Skeletal muscle tissue (tissue), 4 donors: Measurements from ENCODE around the gene PCMT1. TPM values are rescaled to one million over a fixed set of nuclear protein-coding genes. Genes with fewer than 3 reads are reported as not detected.
A peak's percentile ranks its signal among the peaks of the same experiment; 100 is the strongest.
"Not testable (repeated sequence)": the region's sequence is repeated elsewhere in the genome, so short reads cannot be mapped to it uniquely, and the experiment has no call there.

Experiments
- H3K27ac ChIP-seq: one replicate; pipeline ENCODE4 v1.7.0; 2013; ENCODE audit warnings: mild to moderate bottlenecking, low read depth, low read length, inconsistent platforms
- H3K27me3 ChIP-seq, 3 donors: one replicate each; pipeline ENCODE4 v1.7.0; 2013; ENCODE audit warnings: low read length in 3 of 3; ENCODE audit not compliant: control insufficient read depth in 3 of 3, insufficient read depth in 3 of 3
- H3K36me3 ChIP-seq, 3 donors: one replicate each; pipeline ENCODE4 v1.7.0; 2013; ENCODE audit warnings: low read length in 3 of 3; ENCODE audit not compliant: control insufficient read depth in 3 of 3, insufficient read depth in 3 of 3
- H3K4me1 ChIP-seq, 3 donors: one replicate each; pipeline ENCODE4 v1.7.0; 2013; ENCODE audit warnings: low read length in 3 of 3, mild to moderate bottlenecking in 3 of 3; ENCODE audit not compliant: control insufficient read depth in 3 of 3, insufficient read depth in 3 of 3
- H3K4me3 ChIP-seq, 3 donors: one replicate each; pipeline ENCODE4 v1.7.0; 2013; ENCODE audit warnings: low read length in 3 of 3
- H3K9ac ChIP-seq, 3 donors: one replicate each; pipeline ENCODE4 v1.7.0; 2013; ENCODE audit warnings: low read length in 3 of 3, mild to moderate bottlenecking in 3 of 3, moderate library complexity in 2 of 3, low read depth in 1 of 3
- H3K9me3 ChIP-seq, 3 donors: one replicate each; pipeline ENCODE4 v1.7.0; 2013; ENCODE audit warnings: low read length in 3 of 3; ENCODE audit not compliant: control insufficient read depth in 3 of 3
- total RNA-seq: library from RNA; depleted of rRNA; stranded (reverse); fragments of >200 nt; gene quantifications from one replicate; pipeline ENCODE4 v1.2.3, GENCODE V29; 2014
- donor health status: Osteomylitis.

Gene PCMT1
- total RNA-seq, 1 donor from 2014 or later = 63.7 TPM

DNA sequence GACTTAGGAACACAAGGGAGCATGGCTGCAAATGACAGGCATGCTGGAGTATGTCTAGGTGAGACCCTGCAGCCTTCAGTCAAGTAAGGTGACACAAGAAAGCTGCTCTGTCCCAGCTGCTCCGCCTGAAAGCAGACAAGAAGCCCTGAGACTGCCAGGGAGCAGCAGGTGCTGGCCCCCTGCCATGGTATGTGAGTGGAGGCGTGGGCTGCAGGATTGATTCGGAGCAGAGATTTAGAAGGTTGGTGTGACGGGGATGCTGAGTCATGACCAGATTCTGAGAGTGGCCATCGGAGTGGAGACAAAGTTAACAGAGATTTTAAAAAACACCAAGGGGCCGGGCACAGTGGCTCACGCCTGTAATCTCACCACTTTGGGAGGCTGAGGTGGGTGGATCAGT is 96.8 kb downstream of the PCMT1 start:
- peak overlapping the region; percentile 29 for H3K27ac ChIP-seq
- H3K4me3 ChIP-seq = no peak overlapping the region
- H3K9ac ChIP-seq = peak overlapping the region in 2 of 3 donors; percentile 24 to 68
- no peaks in the 10 kb centered on the region for H3K27me3 ChIP-seq
- H3K4me1 ChIP-seq = peaks cover 16 to 29% (median 23%) of the 10 kb centered on the region in 3 donors
- H3K36me3 ChIP-seq = peaks cover 2 to 14% (median 5%) of the 10 kb centered on the region in 3 donors
- H3K9me3 ChIP-seq = no peaks in the 10 kb centered on the region

DNA sequence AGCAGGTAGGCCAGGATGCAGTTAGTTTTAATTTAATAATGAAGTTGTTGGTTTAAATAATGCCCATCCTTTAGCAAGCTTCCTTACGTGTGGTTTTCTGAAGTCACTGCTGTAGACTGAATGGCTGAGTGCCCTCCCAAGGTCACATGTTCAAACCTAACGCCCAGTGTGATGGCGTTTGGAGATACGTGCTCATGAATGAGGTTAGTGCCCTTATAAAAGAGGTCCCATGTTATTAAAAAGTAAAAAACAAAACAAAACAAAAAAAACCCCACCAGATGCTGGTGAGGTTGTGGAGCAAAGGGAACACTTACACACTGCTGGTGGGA is 98.4 kb downstream of the PCMT1 start:
- Histone ChIP-seq H3K9me3 (no peaks in the 10 kb centered on the region), H3K27ac (peak overlapping the region; percentile 54), H3K27me3 (no peaks in the 10 kb centered on the region), H3K36me3 (peaks cover under 1 to 10% (median 2%) of the 10 kb centered on the region in 3 donors), H3K9ac (no peak overlapping the region), H3K4me3 (no peak overlapping the region), H3K4me1 (peaks cover 22 to 40% (median 27%) of the 10 kb centered on the region in 3 donors)

DNA sequence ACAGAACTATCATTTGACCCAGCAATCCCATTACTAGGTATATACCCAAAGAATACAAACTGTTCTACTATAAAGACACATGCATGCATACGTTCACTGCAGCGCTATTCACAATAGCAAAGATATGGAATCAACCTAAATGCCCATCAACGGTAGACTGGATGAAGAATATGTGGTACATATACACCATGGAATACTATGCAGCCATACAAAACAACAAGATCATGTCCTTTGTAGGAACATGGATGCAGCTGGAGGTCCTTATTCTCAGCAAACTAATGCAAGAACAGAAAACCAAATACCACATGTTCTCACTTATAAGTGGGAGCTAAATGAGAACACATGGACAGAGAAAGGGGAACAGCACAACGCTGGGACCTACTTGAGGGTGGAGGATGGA is 98.8 kb downstream of the PCMT1 start:
- H3K4me1 ChIP-seq = peaks cover 22 to 40% (median 23%) of the 10 kb centered on the region in 3 donors
- not testable (repeated sequence) for H3K9ac ChIP-seq, H3K27me3 ChIP-seq, H3K36me3 ChIP-seq, H3K4me3 ChIP-seq, H3K27ac ChIP-seq, H3K9me3 ChIP-seq

DNA sequence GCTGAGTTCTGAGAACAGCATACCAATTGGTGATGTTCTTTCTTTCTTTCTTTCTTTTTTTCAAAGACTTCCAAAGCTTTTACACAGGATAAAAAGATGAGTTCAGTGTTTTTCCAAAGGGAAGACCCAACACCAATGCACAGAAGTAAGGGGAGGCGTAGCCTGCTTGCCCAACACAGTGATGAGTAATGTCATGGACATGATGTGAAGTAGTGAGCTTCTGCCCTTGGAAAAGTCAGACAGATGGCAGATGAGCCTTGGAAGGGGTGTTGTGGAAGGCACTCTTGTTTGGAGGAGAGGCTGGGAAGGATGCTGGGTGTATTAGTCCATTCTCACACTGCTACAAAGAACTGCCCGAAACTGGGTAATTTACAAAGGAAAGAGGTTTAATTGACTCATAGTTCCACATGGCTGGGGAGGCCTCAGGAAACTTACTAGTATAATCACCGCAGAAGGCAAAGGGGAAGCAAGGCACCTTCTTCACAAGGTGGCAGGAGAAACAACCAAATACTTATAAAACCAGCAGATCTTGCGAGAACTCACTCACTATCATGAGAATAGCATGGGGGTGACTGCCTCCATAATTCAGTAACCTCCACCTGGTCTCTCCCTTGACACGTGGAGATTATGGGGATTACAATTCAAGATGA is 102.0 kb downstream of the PCMT1 start:
- peak overlapping the region in 1 of 3 donors; percentile 12 for H3K9ac ChIP-seq
- no peak overlapping the region for H3K4me3 ChIP-seq
- H3K27ac ChIP-seq = peak overlapping the region; percentile 64
- peaks cover 0 to 10% (median 0%) of the 10 kb centered on the region in 3 donors for H3K36me3 ChIP-seq
- no peaks in the 10 kb centered on the region for H3K9me3 ChIP-seq
- no peaks in the 10 kb centered on the region for H3K27me3 ChIP-seq
- H3K4me1 ChIP-seq = peaks cover 10 to 27% (median 12%) of the 10 kb centered on the region in 3 donors

DNA sequence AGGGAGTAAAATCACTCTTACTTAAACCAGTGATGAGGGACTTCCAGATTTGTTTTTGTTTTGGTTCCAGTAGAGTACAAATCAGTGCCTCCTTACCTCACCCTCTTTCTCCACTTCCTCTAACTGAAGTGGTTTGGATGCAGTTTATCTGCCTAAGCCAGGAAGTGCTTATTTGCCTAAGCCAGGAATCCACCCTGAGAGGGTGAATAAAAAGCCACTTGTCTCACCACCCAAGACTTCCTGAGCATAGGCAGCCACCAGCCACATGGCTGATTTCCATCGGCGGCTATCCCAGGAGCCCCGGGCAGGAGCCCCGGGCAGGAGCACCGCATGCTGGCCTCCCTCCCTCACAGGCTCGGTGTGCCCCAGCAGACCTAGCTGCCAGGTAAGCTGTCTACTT is 102.6 kb downstream of the PCMT1 start:
- Histone ChIP-seq H3K9me3 (no peaks in the 10 kb centered on the region), H3K27ac (peak overlapping the region; percentile 64), H3K9ac (peak overlapping the region in 1 of 3 donors; percentile 12), H3K4me3 (peak overlapping the region in 1 of 3 donors; percentile 7), H3K27me3 (no peaks in the 10 kb centered on the region), H3K4me1 (peaks cover 6 to 30% (median 9%) of the 10 kb centered on the region in 3 donors), H3K36me3 (peaks cover 0 to 10% (median 0%) of the 10 kb centered on the region in 3 donors)

DNA sequence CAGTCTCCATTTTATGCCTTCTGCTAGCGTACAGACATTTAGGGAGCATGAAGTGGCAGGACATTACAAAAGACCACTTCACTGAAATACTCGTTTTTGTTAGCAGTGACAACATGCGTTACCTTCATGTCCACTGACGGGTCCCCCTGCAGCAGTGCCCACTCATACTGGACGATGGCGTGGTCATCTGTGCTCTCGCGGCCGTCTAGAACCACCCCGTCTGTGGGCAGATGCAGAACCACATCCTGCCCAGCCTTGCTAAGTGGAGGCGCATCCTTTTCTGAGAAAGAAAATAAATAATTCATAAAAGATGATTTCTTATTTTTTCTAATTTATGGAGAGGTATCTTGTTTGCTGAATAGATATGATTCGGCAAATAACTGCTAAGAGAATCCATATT is 103.3 kb downstream of the PCMT1 start:
- peaks cover 4 to 25% (median 6%) of the 10 kb centered on the region in 3 donors for H3K4me1 ChIP-seq
- no peak overlapping the region for H3K4me3 ChIP-seq
- no peaks in the 10 kb centered on the region for H3K27me3 ChIP-seq
- no peak overlapping the region for H3K9ac ChIP-seq
- H3K9me3 ChIP-seq = no peaks in the 10 kb centered on the region
- peaks cover 0 to 10% (median 0%) of the 10 kb centered on the region in 3 donors for H3K36me3 ChIP-seq
- H3K27ac ChIP-seq = peak overlapping the region; percentile 64

DNA sequence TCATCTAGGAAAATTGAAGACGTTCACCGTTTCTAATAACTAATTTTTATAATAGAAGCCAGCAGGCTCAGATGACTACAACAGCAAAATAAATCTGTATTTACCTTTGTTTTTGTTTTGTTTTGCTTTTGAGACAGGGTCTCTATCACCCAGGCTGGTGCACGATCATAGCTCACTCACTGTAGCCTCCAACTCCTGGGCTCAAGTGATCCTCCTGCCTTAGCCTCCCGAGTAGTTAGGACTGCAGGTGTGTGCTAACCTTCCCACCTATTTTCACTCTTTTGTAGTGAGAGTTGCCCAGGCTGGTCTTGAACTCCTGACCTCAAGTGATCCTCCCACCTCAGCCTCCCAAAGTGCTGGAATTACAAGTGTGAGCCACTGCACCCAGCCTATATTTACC is 104.5 kb downstream of the PCMT1 start:
- H3K4me1 ChIP-seq = peaks cover 4 to 24% (median 6%) of the 10 kb centered on the region in 3 donors
- H3K9ac ChIP-seq, H3K27ac ChIP-seq, H3K9me3 ChIP-seq, H3K27me3 ChIP-seq, H3K4me3 ChIP-seq, H3K36me3 ChIP-seq: not testable (repeated sequence)

DNA sequence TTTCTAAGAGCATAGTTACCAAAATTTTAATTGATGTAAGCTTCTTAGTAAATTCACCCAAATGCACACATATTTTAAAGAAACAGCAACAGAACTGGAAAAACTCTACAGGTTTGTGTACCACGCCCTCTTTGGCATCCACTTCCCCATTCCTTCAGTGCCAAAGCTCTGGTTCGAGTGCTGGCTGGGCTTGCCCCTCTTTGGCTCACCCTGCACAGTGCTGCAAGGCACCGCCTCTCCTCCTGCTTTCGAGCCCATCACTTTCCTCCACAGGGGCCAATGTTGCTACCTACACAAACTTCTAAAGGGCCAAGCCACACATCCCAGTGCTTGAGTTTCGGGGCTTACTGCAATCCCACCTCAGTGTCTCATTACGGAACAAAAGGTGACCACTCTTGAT is 105.0 kb downstream of the PCMT1 start:
- Histone ChIP-seq H3K4me3 (no peak overlapping the region), H3K27me3 (no peaks in the 10 kb centered on the region), H3K27ac (no peak overlapping the region), H3K36me3 (peaks cover 0 to 10% (median 0%) of the 10 kb centered on the region in 3 donors), H3K4me1 (peaks cover 6 to 24% (median 7%) of the 10 kb centered on the region in 3 donors), H3K9me3 (no peaks in the 10 kb centered on the region), H3K9ac (no peak overlapping the region)

DNA sequence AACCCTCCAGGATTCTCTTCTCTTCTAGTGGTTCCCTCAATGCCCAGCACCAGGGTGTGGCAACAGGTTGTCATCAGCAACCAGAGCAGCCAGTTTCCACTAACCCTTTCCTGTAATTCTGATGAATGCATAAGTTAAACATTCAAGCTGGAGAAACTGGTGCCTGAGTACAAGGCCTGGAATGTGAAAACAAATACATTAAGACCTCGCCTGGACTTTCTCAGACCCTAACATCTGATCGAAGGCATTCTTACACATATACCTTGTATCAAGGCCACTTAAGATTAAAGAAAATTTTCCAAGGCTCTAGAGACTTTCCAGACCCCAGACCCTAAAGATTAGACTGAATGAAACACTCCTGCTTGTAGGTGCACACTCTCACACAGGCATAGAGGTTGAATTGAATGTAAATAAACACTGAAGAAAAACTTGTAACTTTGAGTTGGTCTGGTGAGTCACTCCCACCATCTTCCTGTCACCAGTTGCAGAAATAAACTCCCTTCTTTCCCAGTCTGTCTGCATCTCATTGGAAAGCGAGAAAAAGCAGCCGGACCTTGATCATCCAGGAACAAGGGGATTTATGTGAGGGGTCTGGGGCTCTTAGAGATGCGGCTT is 105.6 kb downstream of the PCMT1 start:
- Histone ChIP-seq H3K9me3 (no peaks in the 10 kb centered on the region), H3K4me3 (no peak overlapping the region), H3K36me3 (peaks cover 0 to 10% (median 0%) of the 10 kb centered on the region in 3 donors), H3K27me3 (no peaks in the 10 kb centered on the region), H3K4me1 (peaks cover 6 to 27% (median 8%) of the 10 kb centered on the region in 3 donors), H3K27ac (no peak overlapping the region), H3K9ac (no peak overlapping the region)

DNA sequence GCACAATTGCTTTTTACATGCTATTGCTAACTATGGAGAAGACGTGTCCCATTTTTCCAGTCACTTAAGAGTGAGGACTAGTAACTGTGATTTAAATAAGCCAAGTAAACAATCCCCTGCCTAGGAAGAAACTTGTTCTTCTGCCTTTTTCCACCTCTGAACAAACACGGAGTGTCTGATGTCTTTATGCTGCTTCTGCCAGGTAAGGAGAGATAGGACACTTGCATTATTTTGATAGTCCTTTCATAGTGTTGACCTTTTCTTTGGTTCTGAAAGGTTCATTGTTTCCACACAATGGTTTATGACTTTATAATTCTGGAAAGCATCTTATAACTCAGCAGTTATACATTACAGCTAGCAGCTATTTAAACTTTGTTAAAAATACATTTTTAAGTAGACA is 106.2 kb downstream of the PCMT1 start:
- H3K27ac ChIP-seq = no peak overlapping the region

More for the DNA sequence above, 106.2 kb downstream of the PCMT1 start:
- H3K27me3 ChIP-seq = no peaks in the 10 kb centered on the region
- no peaks in the 10 kb centered on the region for H3K9me3 ChIP-seq
- H3K4me3 ChIP-seq = no peak overlapping the region
- peaks cover 6 to 33% (median 12%) of the 10 kb centered on the region in 3 donors for H3K4me1 ChIP-seq
- H3K36me3 ChIP-seq = peaks cover 0 to 9% (median 0%) of the 10 kb centered on the region in 3 donors
- H3K9ac ChIP-seq = peak overlapping the region in 1 of 3 donors; percentile 2
